Muscle layer of colon (tissue), 2 donors: Measurements from ENCODE around the gene PASK.
A peak's percentile ranks its signal among the peaks of the same experiment; 100 is the strongest.

Experiments used
- H3K27ac ChIP-seq: one replicate; pipeline ENCODE4 v1.7.0; 2013; ENCODE audit warnings: low read depth, mild to moderate bottlenecking, low read length, moderate library complexity
- H3K27me3 ChIP-seq, 2 donors: one replicate each; pipeline ENCODE4 v1.7.0; 2013; ENCODE audit warnings: low read length in 2 of 2, mild to moderate bottlenecking in 2 of 2; ENCODE audit not compliant: insufficient read depth in 2 of 2, control insufficient read depth in 1 of 2
- H3K36me3 ChIP-seq: one replicate; pipeline ENCODE4 v1.7.0; 2013; ENCODE audit warnings: mild to moderate bottlenecking, low read length; ENCODE audit not compliant: insufficient read depth
- H3K4me1 ChIP-seq: one replicate; pipeline ENCODE4 v1.7.0; 2013; ENCODE audit warnings: mild to moderate bottlenecking, low read length; ENCODE audit not compliant: insufficient read depth
- H3K4me3 ChIP-seq, 2 donors: one replicate each; pipeline ENCODE4 v1.7.0; 2013; ENCODE audit warnings: low read length in 2 of 2, low read depth in 1 of 2, mild to moderate bottlenecking in 1 of 2, moderate library complexity in 1 of 2
- H3K9ac ChIP-seq: one replicate; pipeline ENCODE4 v1.7.0; 2013; ENCODE audit warnings: low read length
- H3K9me3 ChIP-seq: one replicate; pipeline ENCODE4 v1.7.0; 2013; ENCODE audit warnings: mild to moderate bottlenecking, low read length
- donor health status: abdominal sarcoma.
- donor health status: Adenocarcinoma of cecum.

PASK gene

DNA sequence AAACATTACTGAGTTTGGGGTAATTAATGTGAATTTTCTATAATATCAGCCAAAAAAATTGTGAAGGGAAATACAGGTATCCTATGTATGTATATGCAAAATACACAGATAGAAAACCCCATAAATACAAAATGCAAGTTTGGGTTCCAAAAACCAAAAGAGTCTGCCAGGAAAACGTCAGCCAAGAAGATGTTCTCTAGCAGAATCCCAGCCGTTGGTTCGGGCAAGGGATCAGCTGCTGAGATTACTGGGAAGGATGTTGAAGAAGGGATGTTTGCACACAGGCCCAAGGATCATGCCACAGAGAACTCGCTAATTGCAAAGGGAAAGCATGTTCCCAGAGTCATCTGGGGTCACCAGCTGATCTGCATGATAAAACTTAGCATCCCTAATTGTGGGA lies 29.7 kb upstream of the PASK start:
- peaks cover 10% of the 10 kb centered on the region for H3K36me3 ChIP-seq
- no peak overlapping the region for H3K27ac ChIP-seq
- H3K4me1 ChIP-seq = peaks cover 3% of the 10 kb centered on the region
- no peaks in the 10 kb centered on the region for H3K27me3 ChIP-seq
- H3K4me3 ChIP-seq = no peak overlapping the region
- H3K9me3 ChIP-seq = no peaks in the 10 kb centered on the region
- no peak overlapping the region for H3K9ac ChIP-seq

DNA sequence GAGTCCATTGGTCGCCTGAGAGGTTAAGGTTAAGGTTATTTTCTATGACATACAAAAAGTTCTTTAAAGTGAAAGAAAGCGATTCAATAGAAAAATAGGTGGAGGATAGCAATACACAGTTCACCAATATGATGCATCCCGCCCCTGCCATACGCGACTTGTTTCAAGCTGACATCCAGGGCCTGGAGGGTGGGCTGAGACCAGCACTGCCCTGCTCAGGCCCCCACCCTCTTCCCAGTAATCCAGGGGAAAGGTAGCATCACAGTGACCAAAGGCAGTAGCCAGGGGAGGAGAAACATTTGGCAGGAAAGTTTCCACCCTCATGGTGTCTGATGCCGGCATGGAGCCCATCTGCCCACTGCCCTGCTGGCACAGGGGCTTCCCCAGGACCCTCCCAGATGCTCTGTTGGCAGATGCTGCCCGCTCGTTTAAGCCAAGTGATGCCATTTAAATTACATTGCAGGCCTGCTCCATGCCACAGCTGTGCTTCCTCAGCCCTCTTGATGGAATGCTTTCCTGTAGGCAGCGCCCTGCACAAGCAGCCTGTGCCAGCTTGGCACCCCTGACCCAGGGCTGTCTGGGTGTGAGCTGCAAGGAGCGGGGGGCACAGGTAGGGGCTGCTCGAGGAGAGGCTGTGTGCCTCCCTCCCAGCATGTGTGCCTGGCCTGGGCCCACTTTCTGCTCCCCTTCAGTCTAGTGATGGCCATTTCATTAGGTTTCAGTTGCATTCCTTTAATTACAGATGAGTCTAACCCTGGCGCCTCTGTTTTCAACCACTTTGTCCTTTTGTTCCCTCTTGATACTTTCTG lies 28.5 kb upstream of the PASK start:
- H3K36me3 ChIP-seq = peaks cover 7% of the 10 kb centered on the region

DNA sequence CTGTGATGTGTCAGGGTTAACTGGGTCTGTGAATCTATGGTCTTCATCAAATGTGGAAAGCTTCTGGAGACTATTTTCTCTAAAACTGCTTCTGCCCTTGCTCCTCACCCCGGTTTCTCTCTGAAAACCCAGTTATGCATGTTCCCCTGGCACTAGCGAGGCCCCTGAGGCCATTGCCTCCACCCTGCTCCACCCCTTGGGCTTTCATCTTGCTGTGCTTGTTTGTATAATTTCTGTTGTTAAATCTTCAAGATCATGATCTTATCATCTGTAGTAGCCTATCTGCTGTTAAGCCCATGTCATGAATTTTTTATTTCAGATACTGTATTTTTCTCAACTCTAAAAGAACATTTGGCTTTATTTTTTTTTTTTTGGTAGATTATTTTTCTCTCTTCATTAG lies 24.3 kb upstream of the PASK start:
- no peak overlapping the region for H3K9ac ChIP-seq
- no peaks in the 10 kb centered on the region for H3K9me3 ChIP-seq
- no peaks in the 10 kb centered on the region for H3K27me3 ChIP-seq
- no peak overlapping the region for H3K27ac ChIP-seq
- no peak overlapping the region for H3K4me3 ChIP-seq
- H3K36me3 ChIP-seq = peaks cover 29% of the 10 kb centered on the region
- no peaks in the 10 kb centered on the region for H3K4me1 ChIP-seq

More for the DNA sequence above, 28.5 kb upstream of the PASK start:
- no peak overlapping the region for H3K9ac ChIP-seq
- H3K27me3 ChIP-seq = no peaks in the 10 kb centered on the region
- H3K27ac ChIP-seq = no peak overlapping the region
- no peak overlapping the region for H3K4me3 ChIP-seq
- peaks cover 3% of the 10 kb centered on the region for H3K4me1 ChIP-seq
- H3K9me3 ChIP-seq = no peaks in the 10 kb centered on the region

DNA sequence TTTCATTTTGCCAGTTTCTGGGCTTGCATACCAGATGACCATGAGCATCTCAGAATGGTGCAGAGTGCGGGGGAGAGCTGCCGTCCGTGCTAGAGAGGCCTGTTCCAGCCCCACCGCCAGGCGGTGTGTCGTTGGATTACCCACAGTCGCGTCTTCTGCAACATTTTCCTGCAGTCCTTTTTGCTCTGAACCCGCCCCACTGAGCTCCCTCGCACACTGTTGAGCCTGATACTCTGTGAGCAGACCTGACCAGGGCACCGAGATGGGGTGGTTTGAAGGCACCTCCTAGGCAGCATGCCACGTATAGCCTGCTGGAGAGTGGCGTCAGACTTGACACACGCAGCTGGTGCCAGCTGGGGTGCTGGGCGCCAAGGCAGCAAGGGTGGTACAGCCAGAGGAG lies 19.1 kb upstream of the PASK start:
- Histone ChIP-seq H3K27me3 (no peaks in the 10 kb centered on the region), H3K27ac (no peak overlapping the region), H3K4me1 (no peaks in the 10 kb centered on the region), H3K9ac (no peak overlapping the region), H3K4me3 (no peak overlapping the region), H3K9me3 (no peaks in the 10 kb centered on the region), H3K36me3 (peaks cover 56% of the 10 kb centered on the region)

DNA sequence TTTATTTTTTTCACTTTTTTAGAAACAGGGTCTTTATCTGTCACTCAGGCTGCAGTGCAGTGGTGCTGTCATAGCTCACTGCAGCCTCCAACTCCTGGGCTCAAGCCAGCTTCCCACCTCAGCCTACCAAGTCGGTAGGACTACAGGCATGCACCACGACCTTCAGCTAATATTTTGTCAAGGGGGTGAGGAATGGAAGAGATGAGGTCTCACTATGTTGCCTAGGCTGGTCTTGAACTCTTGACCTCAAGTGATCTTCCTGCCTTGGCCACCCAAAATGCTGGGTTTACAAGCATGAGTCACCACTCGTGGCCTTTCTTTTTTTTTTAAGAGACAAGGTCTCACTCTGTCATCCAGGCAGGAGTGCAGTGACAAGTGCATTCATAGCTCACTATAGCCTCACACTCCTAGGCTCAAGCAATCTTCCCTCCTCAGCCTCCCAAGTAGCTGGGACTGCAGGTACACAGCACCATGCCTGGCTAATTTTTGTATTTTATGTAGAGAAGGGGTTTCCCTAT lies 14.4 kb upstream of the PASK start:
- Histone ChIP-seq H3K27ac (no peak overlapping the region), H3K9ac (no peak overlapping the region), H3K27me3 (no peaks in the 10 kb centered on the region), H3K36me3 (peaks cover 41% of the 10 kb centered on the region), H3K4me1 (peaks cover 10% of the 10 kb centered on the region), H3K9me3 (no peaks in the 10 kb centered on the region), H3K4me3 (no peak overlapping the region)

DNA sequence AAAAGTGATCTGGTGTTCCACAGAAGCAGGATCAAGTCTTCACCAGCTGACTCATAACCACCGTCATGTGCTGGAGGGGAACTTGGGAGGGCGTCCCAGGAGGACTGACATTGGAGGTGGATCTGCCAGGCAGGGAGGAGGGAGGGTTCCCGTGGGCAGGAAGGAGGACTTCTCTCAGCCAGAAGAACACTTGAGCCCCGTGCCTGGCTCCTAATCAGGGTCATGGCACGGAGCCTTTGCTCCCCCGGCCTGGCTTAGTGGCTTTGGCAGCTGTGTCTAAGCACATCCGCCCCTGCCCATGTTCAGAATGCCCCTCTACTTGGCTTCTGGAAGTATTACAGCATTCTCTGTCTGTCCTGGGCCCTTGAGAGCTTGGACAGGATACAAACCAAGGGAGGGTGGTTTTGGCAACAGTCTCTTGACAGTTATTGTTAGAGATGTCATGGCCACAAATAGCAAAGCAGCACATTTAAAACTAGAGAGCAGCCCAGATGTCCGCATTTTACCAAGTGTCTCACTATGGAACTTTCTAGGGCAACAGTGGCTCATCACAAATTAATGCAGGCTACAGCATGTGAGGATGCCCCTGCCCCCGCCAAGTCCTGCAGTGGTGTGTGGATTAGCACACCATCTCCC lies 12.5 kb upstream of the PASK start:
- Histone ChIP-seq H3K4me1 (peaks cover 10% of the 10 kb centered on the region), H3K4me3 (no peak overlapping the region), H3K36me3 (peaks cover 43% of the 10 kb centered on the region), H3K9me3 (no peaks in the 10 kb centered on the region), H3K27ac (peak overlapping the region; percentile 58), H3K9ac (no peak overlapping the region), H3K27me3 (no peaks in the 10 kb centered on the region)

- Histone ChIP-seq H3K27me3 (no peaks in the 10 kb centered on the region), H3K9me3 (no peaks in the 10 kb centered on the region), H3K27ac (no peak overlapping the region), H3K4me3 (no peak overlapping the region), H3K4me1 (peaks cover 10% of the 10 kb centered on the region), H3K36me3 (peaks cover 35% of the 10 kb centered on the region), H3K9ac (no peak overlapping the region)
Measured at GRCh38 chr2:241160318-241160717, 11.0 kb upstream of the PASK start.

- Histone ChIP-seq H3K27ac (no peak overlapping the region), H3K27me3 (no peaks in the 10 kb centered on the region), H3K9me3 (no peaks in the 10 kb centered on the region), H3K36me3 (peaks cover 39% of the 10 kb centered on the region), H3K9ac (no peak overlapping the region), H3K4me3 (no peak overlapping the region), H3K4me1 (peaks cover 10% of the 10 kb centered on the region)
Measured at GRCh38 chr2:241159116-241159515, 9.8 kb upstream of the PASK start.

DNA sequence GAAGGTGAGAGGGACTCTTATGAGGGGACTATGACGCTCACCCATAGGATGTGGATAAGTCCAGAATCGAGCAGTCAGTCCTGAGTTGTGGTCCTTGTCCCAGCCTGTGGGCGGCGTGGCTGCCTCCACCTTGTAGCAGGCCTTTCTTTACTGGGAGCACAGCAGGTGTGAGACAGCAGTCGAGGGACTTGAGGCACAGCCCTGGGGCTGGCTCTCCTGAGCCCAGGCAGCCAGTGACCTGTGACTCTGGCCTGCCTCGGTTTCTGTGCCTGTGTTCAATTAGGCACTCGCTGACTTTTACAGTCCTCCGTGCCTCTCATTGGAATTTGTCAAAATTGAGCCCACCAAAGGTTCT lies 9.3 kb upstream of the PASK start:
- Histone ChIP-seq H3K4me1 (peaks cover 10% of the 10 kb centered on the region), H3K27me3 (no peaks in the 10 kb centered on the region), H3K27ac (no peak overlapping the region), H3K4me3 (no peak overlapping the region), H3K9ac (no peak overlapping the region), H3K9me3 (no peaks in the 10 kb centered on the region), H3K36me3 (peaks cover 38% of the 10 kb centered on the region)

GRCh38 chr2:241157841-241158545 lies 8.7 kb upstream of the PASK start:
- H3K4me1 ChIP-seq = peaks cover 10% of the 10 kb centered on the region
- H3K36me3 ChIP-seq = peaks cover 36% of the 10 kb centered on the region
- no peaks in the 10 kb centered on the region for H3K27me3 ChIP-seq
- H3K9ac ChIP-seq = no peak overlapping the region
- H3K9me3 ChIP-seq = no peaks in the 10 kb centered on the region
- H3K4me3 ChIP-seq = no peak overlapping the region
- no peak overlapping the region for H3K27ac ChIP-seq

- Histone ChIP-seq H3K27ac (no peak overlapping the region), H3K4me3 (no peak overlapping the region), H3K9me3 (no peaks in the 10 kb centered on the region), H3K9ac (no peak overlapping the region), H3K4me1 (peaks cover 10% of the 10 kb centered on the region), H3K27me3 (no peaks in the 10 kb centered on the region), H3K36me3 (peaks cover 35% of the 10 kb centered on the region)
Measured at GRCh38 chr2:241156971-241157441, 7.7 kb upstream of the PASK start.
